GM21723 (cell line): Measurements from ENCODE around the gene DOCK7.
"Not testable (repeated sequence)": the region's sequence is repeated elsewhere in the genome, so short reads cannot be mapped to it uniquely, and the experiment has no call there.

ENCODE experiments used
- ATAC-seq: cut with Tn5 transposase; IDR thresholded peaks from one replicate; pipeline ENCODE4 v1.9.1; 2021; ENCODE audit warnings: mild to moderate bottlenecking, moderate library complexity; ENCODE audit not compliant: unreplicated experiment

DOCK7 gene

GRCh38 chr1:62613890-62614289, 74.3 kb downstream of the DOCK7 start:
- no peak for ATAC-seq

DNA sequence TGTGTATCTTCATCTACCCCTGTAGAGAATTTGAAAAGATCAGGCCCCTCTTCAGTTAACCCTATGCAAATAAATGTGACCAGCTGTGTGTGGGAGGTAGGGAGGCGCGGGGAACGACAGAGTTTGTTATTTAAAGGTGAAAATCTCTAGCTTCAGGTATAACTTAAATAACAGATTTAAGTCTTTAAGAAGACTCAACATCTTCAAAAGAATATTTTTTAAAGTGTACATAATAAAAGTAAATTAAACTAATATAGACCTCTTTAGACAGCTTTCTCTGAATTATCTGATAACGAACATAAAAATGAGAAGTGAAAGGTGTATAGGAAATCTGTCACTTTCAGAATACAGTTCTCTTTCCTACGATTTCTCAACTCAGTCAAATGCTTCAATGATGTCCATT, 74.9 kb downstream of the DOCK7 start:
- ATAC-seq = peak; percentile 97

DNA sequence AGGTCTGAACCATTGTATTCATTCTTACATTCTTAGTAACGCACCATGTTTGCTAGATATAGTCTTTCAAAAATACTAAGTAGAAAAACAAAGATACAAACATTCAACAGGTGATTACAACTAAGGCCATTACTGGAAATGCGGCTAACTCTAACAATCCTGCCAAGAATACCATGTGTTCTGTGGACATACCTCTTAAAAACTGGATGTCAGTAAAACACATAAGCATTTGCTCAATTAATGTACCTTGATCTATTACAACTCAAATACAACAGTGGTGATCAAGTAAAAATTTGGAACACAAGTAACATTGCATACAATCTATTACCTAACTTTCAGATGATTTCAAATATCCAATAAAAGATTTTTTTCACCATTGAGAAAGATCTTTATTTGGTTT, 75.4 kb downstream of the DOCK7 start:
- no peak for ATAC-seq

DNA sequence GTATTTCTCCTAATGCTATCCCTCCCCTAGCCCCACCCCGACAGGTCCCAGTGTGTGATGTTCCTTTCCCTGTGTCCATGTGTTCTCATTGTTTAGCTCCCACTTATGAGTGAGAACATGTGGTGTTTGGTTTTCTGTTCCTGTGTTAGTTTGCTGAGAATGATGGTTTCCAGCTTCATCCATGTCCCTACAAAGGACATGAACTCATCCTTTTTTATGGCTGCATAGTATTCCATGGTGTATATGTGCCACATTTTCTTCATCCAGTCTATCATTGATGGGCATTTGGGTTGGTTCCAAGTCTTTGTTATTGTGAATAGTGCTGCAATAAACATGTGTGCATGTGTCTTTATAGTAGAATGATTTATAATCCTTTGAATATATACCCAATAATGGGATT, 77.6 kb downstream of the DOCK7 start:
- not testable (repeated sequence) for ATAC-seq

DNA sequence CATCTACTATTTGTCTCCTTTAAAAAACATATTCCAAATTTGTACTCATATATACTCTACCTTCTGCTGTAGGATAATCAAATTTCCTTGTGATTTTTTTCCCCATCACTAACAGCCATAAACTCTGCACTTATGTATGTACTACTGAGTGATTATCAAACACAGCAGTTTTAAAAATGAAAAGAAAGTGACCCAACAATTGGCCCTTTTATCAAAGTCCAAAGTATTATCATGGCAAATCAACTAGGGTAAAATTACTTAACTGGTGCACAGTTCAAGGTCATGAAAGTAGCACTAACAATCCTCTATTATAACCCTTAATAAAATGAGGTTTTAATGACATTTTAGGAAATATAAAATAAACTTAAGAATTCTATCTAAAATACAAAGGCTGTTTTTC, 79.3 kb downstream of the DOCK7 start:
- ATAC-seq = no peak

DNA sequence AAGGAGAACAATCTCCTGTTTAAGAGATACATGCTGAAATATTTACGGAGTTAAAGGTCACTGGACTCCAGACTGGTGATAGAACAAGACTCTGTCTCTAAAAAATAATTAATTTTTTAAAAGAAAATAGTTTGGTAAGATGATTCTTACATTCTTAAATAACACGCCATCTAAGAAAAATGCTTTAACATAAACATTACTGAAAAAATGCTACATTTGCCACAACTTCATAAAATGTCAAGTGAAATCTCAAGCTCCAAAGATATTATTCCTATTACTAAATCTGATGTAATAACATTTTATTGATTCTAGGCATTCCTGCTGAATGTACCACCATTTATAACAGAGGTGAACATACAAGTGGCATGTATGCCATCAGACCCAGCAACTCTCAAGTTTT, 86.7 kb downstream of the DOCK7 start:
- ATAC-seq = no peak

DNA sequence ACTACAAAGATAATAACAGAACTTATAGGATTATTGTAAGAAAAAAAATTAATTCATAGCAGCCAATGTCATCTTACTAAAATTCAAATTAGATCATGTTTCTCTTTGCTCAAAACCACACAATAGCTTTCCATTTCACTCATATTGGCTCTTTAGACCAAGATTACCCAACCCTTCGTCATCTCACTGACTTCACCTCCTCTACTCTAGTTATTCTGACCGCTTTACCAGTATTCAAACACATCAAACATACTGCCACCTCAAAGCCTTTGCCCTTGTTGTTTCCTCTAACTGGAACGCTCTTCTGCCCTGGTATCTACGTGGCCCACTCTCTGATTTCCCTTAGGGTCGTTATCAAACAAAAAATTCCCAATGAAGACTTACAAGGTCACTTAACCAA, 89.1 kb downstream of the DOCK7 start:
- no peak for ATAC-seq

DNA sequence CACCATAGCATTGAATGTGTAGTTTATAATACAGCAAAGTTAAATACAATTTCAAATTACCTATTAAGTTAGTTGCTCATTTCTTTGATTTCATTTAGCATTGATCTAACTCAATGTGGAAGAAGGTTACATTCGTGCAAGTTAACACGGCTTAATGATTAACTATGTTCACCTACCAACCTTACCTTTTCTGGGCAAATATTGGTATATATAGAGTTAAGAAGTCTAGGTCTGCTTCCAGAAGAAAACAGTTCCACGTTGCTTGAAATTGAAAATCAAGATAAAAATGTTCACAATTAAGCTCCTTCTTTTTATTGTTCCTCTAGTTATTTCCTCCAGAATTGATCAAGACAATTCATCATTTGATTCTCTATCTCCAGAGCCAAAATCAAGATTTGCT, 90.9 kb downstream of the DOCK7 start, which contains the start of gene ANGPTL3:
ANGPTL3 (plus strand) TSS at position 240 of the 400 bp plus-strand sequence; CDS start at position 287, 47 bp downstream.
- no peak for ATAC-seq

DNA sequence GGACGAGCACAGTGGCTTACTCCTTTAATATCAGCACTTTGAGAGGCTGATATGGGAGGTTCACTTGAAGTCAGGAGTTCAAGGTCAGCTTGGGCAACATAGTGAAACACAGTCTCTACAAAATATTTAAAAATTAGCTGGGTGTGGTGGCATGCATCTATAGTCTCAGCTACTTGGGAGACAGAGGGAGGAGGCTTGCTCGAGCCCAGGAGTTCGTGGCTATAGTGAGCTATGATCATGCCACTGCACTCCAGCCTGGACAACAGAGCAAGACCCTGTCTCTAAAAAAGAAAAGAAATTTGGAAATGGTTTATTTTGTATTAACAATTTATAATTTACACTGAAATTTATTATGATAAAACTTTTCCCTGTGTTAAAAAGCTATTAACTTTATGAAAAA, 92.5 kb downstream of the DOCK7 start:
- no peak for ATAC-seq

GRCh38 chr1:62593825-62594394, 94.3 kb downstream of the DOCK7 start:
- ATAC-seq = no peak

GRCh38 chr1:62590970-62591368, 97.2 kb downstream of the DOCK7 start:
- ATAC-seq = no peak

- ATAC-seq = no peak
Measured at GRCh38 chr1:62590255-62590969, 97.8 kb downstream of the DOCK7 start.

DNA sequence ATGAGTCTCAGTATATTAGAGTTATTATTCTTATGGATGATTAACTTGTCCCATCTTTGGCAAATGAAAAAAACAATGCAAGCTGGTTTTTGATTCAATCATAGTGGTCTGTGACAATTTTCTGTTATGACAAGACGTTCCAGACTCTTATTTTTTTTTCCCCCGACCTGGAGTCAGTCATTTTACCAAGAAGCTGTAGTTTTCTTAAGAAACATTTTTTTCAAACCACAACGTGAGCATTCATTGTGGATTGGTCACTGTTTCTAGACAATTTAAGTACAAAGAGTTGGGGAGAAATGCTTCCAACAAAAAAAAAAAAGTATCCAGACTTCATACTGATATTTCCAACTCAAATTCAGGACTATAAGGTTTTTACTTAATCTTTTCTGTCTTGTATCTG, 98.9 kb downstream of the DOCK7 start:
- no peak for ATAC-seq

DNA sequence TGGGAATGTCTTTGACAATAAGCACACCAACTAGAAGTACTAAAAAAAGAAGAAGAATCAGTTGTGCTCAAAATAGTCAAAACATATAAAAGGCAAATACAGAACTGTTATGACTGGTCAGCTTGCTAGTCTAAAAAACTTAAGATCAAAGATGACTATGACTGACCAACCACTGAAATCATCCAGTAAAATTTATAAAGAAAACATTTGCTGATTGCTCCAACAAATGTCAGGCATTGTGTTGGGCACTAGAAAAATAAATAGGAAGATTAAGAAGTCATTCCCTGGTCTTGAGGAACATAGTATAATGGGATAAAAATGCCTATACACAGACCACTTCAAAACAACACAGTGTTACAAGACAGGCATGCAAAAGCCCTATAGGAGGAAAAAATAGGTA, 100.2 kb downstream of the DOCK7 start:
- ATAC-seq = no peak

- ATAC-seq = no peak
Measured at GRCh38 chr1:62585469-62586155, 102.6 kb downstream of the DOCK7 start.

DNA sequence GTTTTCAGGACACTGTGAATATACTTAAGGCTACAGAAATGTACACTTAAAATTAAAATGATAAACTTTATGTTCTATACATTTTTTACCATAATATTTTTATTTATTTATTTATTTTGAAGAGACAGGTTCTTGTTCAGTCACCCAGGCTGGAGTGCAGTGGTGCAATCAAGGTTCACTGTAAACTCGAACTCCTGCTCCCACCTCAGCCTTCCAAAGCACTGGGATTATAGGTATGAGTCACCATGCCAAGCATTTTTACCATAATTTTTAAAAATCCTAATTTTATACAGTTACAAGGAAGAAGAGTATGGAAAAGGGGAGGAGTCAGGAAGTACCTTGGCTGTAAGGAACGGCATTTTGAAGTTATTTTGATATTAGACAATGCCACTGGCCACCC, 114.5 kb downstream of the DOCK7 start:
- ATAC-seq = no peak

DNA sequence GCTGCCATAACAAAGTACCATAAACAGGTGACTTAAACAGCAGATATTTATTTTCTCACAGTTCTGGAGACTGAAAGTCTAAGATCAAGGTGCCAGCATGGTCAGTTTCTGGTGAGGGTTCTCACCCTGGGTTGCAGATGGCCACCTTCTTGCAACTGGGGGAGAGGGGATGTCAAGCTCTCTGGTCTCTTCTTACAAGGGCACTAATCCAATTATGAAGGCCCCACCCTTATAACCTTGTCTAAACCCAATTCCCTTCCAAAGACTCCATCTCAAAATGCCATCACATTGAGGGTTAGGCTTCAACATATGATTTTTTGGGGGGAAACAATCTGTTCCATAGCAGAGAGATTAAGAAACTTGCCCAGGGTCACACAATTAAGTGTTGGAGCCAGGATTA, 115.7 kb downstream of the DOCK7 start:
- ATAC-seq = no peak

GRCh38 chr1:62571517-62571916, 116.7 kb downstream of the DOCK7 start:
- not testable (repeated sequence) for ATAC-seq

GRCh38 chr1:62567926-62568325, 120.3 kb downstream of the DOCK7 start:
- ATAC-seq = not testable (repeated sequence)

DNA sequence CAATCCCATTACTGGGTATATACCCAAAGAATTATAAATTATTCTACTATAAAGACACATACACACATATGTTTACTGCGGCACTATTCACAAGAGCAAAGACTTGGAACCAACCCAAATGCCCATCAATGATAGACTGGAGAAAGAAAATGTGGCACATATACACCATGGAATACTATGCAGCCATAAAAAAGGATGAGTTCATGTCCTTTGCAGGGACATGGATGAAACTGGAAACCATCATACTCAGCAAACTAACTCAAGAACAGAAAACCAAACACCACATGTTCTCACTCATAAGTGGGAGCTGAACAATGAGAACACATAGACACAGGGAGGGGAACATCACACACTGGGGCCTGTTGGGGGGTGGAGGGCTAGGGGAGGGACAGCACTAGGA, 121.0 kb downstream of the DOCK7 start:
- ATAC-seq = not testable (repeated sequence)

DNA sequence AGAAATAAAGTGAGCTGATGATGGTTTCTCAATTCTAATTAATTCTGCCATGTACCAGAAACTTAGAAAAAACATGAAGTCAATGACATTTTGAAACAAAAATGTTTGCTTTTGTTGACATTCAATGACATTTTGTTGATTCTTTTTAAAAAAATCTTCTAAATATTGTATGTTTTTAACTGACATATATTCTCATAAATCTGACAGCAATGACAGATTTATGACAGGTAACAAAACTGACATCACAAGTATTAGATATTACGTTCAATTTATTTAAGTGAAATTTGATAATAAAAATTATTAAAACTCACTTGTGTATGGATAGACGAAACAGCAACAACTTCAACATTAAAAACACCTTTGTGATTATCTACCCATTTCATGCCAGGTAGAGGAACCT, 126.9 kb downstream of the DOCK7 start:
- no peak for ATAC-seq

DNA sequence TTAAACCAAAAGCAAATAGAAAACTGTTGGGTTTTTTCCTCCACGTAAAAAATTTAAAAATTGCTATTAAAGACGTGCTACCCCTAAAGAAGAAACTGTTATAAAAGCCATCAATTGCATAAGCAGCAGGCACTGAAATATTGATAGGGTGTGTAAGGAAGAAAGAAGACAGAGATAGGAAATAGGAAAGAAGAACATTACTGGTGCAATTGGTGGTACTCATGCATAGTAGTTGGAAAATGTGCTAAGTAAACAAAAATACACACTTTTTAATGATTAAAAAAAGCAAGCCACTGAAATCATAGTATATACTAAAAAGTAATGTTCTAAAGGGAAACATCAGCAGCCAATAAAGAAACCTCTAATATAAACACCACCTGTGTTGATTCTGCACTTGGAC, 143.6 kb downstream of the DOCK7 start:
- ATAC-seq = no peak
